ENCODE measurements around the gene TYROBP.

DNA sequence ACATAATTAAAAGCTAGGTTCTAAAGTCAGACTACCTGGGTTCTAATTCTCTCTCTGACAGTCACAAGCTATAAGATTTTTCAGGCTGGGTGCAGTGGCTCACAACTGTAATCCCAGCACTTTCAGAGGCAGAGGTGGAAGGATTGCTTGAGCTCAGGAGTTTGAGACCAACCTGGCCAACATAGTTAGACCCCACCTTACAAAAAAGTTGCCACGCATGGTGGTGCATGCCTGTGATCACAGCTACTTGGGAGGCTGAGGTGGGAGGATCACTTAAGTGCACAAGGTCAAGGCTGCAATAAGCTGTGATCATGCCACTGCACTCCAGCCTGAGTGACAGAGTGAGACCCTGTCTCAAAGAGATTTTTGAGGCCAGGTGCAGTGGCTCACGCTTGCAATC is 13.8 kb downstream of the TYROBP start:
- TF ChIP-seq, protein P1, sequence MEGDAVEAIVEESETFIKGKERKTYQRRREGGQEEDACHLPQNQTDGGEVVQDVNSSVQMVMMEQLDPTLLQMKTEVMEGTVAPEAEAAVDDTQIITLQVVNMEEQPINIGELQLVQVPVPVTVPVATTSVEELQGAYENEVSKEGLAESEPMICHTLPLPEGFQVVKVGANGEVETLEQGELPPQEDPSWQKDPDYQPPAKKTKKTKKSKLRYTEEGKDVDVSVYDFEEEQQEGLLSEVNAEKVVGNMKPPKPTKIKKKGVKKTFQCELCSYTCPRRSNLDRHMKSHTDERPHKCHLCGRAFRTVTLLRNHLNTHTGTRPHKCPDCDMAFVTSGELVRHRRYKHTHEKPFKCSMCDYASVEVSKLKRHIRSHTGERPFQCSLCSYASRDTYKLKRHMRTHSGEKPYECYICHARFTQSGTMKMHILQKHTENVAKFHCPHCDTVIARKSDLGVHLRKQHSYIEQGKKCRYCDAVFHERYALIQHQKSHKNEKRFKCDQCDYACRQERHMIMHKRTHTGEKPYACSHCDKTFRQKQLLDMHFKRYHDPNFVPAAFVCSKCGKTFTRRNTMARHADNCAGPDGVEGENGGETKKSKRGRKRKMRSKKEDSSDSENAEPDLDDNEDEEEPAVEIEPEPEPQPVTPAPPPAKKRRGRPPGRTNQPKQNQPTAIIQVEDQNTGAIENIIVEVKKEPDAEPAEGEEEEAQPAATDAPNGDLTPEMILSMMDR (IDR thresholded peaks at IDR 0.05; ENCODE audit: low read length) = no peak
- no peak for TF ChIP-seq EZH2phosphoT487 (IDR thresholded peaks at IDR 0.05; ENCODE audit: low read length)

Data from MM.1S (cell line).